Stimulated activated CD8-positive, alpha-beta memory T cell treated with anti-CD3 and anti-CD28 coated beads, Interleukin-2, amount 100 ng/mL, for 48 hours (primary cell): Measurements from ENCODE around the gene PTPN21.
"Not testable (repeated sequence)": the region's sequence is repeated elsewhere in the genome, so short reads cannot be mapped to it uniquely, and the experiment has no call there.

Experiments
- DNase-seq, 2 donors: peaks; one replicate each; pipeline ENCODE4 v3.0.0-alpha.2; 2020; ENCODE audit warnings: low read depth in 2 of 2

Gene PTPN21

GRCh38 chr14:88551980-88552431, 2.8 kb downstream of the PTPN21 start:
- DNase-seq: no peak

- peak; percentile 24 to 49 for DNase-seq
Measured at GRCh38 chr14:88551094-88551870, 3.5 kb downstream of the PTPN21 start.

DNA sequence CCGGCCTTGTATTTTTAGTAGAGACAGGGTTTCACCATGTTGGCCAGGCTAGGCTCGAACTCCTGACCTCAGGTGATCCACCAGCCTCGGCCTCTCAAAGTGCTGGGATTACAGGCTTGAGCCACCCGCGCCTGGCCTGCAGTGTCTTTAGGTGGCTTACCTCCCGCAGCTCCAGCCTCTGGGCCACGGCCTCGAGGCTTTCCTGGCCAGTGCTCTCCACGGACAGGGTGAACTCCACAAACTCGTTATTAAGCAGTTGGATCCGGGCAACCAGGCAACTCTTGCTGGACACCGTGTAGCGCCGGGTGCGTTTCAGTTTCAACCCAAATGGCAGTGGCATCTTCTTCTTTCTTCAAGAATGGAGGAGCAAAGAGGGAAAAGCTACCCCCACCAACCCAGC, 4.7 kb downstream of the PTPN21 start:
- no peak for DNase-seq

GRCh38 chr14:88547386-88547780, 7.4 kb downstream of the PTPN21 start:
- no peak for DNase-seq

DNA sequence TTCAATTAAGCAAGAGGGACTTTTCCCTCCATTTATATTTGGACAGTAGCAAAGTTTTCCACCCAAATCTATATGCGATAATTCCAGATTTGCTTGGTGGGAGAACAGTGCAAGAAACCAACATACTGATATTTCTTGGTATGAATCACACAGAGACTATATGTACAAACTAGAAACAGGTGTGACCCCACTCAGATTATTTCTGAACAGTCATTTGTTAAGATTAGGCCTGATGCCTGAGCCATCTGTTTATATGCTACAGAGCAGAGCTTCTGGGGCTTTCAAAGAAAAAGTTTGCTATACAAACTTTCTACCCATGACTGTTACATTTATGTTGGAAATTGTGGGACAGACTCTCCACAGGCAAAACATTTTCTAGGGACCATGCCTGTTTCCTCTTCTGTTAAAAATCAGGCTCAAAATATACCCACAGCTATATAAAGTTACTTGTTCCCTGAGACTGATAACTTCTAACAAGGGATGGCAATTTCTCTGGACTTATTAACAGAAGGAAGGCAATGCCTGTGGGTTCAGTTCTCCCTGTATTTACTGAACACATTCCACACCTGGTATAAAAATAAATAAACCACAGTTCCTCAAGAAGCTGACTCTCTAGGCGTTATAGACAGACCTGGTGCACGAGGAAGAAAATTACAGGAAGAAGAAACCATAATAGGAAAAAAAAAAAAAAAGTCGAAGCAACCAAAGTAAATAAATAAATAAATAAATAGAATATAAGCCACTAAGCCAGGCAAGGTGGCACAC, 8.0 kb downstream of the PTPN21 start:
- no peak for DNase-seq

GRCh38 chr14:88545256-88545655, 9.6 kb downstream of the PTPN21 start:
- no peak for DNase-seq

- no peak for DNase-seq
Measured at GRCh38 chr14:88542857-88543795, 11.7 kb downstream of the PTPN21 start.

GRCh38 chr14:88541324-88541723, 13.5 kb downstream of the PTPN21 start:
- no peak for DNase-seq

- DNase-seq: no peak
Measured at GRCh38 chr14:88535813-88536212, 19.0 kb downstream of the PTPN21 start.

GRCh38 chr14:88535149-88535548, 19.7 kb downstream of the PTPN21 start:
- DNase-seq: no peak

DNA sequence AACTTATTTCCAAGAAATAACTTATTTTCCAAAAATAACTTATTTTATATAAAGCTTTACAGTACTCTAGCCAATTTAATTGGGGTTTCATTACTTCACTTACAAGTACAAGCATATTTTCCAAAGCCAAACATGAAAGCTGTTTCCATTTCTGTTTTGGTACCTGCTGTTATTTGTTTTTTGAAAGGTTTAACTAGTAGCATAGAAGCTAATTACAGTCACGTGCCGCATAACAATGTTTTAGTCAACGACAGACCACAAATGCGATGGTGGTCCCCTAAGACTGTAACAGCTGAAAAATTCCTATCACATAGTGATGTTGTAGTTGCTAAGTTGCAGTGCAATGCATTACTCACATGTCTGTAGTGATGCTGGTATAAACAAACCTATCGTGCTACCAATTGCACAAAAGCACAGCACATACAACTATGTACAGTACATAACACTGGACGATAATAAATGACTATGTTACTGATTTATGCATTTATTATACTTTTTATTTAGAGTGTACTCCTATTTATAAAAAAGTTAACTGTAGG, 21.7 kb downstream of the PTPN21 start:
- no peak for DNase-seq

GRCh38 chr14:88529889-88530288, 24.9 kb downstream of the PTPN21 start:
- DNase-seq: not testable (repeated sequence)

DNA sequence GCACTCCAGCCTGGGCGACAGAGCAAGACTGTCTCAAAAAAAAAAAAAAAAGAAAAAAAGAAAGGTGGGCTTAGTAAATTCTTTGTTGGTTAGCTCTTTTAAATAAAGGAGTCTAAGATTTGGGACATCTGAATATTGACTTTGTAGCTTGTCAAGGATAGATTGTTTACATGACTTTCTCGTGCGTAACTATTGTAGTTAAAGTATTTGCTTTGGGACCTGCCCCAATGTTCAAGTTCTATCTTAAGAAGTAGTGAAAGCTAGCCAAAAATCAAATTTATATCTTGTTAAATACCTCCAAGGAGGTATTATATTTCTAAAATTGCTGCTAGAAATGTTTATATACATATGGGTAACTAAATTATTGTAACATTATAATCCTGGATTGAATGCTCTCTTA, 32.4 kb downstream of the PTPN21 start:
- DNase-seq: no peak

- no peak for DNase-seq
Measured at GRCh38 chr14:88521818-88522217, 33.0 kb downstream of the PTPN21 start.

GRCh38 chr14:88519907-88520306, 34.9 kb downstream of the PTPN21 start:
- DNase-seq: no peak

- DNase-seq: no peak
Measured at GRCh38 chr14:88518592-88519512, 36.0 kb downstream of the PTPN21 start.

DNA sequence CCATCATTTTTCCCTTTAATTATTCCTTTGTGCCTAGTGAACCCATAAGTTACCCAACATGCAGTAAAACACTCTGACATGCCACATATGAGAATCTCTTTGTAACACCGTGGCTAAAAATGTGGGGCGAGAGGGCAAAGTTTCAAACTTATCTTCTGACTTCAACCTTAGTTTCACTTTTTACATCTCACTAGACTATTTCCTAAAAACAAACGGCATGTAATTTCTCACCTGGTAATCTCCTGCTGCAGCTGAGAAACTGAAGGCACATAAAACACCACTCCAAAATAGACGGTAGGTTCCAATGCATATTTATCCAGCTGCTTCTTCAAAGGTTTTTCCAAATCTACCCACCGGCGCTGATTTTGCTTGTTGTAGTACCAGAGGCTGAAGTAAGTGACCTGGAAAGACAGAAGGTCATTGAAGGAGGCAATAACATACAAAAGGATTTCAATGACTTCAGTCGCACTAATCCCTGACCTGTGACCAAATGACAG, 37.9 kb downstream of the PTPN21 start:
- no peak for DNase-seq

DNA sequence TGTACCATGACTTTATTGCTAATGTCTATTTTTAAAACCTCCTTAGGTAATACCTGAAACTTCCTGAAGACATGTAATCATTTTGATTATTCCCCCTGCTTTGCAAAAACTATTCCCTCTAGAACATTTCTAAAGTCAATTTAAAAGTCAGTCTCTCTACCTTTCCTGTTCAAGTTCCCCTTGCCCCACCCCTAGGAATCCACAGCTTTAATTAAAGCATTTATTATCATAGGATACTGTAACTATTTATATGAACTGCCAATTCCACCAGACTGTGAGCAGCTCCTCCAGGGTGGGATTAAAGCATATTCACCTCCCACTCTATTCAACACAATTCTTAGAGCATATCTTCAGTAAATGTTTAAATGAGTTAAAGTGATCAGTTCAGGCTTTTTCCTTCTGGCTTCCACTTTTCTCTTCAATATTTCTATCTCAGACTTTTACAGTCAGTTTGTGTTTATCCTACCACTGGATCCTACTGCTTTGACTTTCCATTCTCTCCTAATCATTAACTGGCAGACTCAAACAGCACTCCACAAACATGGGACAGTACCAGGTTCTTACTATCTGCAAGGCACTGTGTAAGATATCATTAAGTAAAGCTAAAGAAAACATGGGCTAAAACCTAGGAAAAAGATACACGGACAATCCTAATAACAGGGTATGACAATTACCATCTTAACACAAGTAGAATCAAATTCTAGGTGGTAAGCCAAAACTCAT, 39.1 kb downstream of the PTPN21 start:
- no peak for DNase-seq

- no peak for DNase-seq
Measured at GRCh38 chr14:88507208-88507607, 47.6 kb downstream of the PTPN21 start.

DNA sequence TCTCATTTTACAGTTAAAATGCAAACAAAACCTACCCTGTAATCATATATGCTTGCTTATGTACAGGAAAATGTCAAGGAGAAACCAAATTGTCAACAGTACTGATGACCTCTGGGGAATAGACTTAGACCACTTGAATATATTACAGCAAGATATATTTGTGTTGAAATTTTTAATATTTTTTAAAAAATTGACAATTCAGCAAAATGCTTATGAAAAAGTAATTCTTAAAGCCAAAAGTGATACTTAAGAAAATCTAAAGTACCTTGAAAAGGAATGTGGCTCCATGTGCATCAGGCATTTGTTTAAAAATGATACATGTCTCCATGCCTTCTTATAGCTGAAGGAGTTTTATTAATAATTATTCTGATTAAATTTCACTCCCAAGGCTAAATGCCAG, 49.2 kb downstream of the PTPN21 start:
- no peak for DNase-seq
